Heart right ventricle (tissue), 16 donors: ENCODE data around the gene PAN3. TPM values are rescaled to one million over a fixed set of nuclear protein-coding genes. Genes with fewer than 3 reads are reported as not detected.

Experiments used
- ATAC-seq, 8 donors: fragments of 200-7000 bp; cut with Tn5 transposase; one replicate each; pipeline ENCODE4 v1.9.1; 2020; ENCODE audit warnings: mild to moderate bottlenecking in 8 of 8, moderate library complexity in 8 of 8, moderate number of reproducible peaks in 1 of 8
- DNase-seq, 2 donors: peaks; one replicate each; pipeline ENCODE4 v3.0.0-alpha.2; 2020
- H3K27ac ChIP-seq, 10 donors: fragments of 200-600 bp; sonication (generic) in 2 of 10; one replicate each; pipeline versions ENCODE4 v1.5.0 to v1.8.0; 2020 to 2022; ENCODE audit warnings: mild to moderate bottlenecking in 3 of 10
- H3K27me3 ChIP-seq, 7 donors: fragments of 200-600 bp; one replicate each; pipeline ENCODE4 v1.8.0; 2021 to 2022; ENCODE audit warnings: mild to moderate bottlenecking in 2 of 7
- H3K36me3 ChIP-seq, 9 donors: fragments of 200-600 bp; sonication (generic) in 1 of 9; one replicate each; pipeline versions ENCODE4 v1.5.0 to v1.8.0; 2020 to 2022; ENCODE audit warnings: mild to moderate bottlenecking in 2 of 9
- H3K4me1 ChIP-seq, 9 donors: fragments of 200-600 bp; sonication (generic) in 1 of 9; one replicate each; pipeline versions ENCODE4 v1.5.0 to v1.8.0; 2020 to 2022; ENCODE audit warnings: mild to moderate bottlenecking in 4 of 9
- H3K4me3 ChIP-seq, 10 donors: fragments of 200-600 bp; sonication (generic) in 2 of 10; one replicate each; pipeline versions ENCODE4 v1.5.0 to v1.8.0; 2020 to 2022; ENCODE audit warnings: mild to moderate bottlenecking in 7 of 10, moderate library complexity in 2 of 10
- H3K9me3 ChIP-seq, 11 donors: fragments of 200-600 bp in 10 of 11; sonication (generic) in 2 of 11; one replicate each; pipeline versions ENCODE4 v1.5.0 to v1.8.0; 2013 to 2022; ENCODE audit warnings: mild to moderate bottlenecking in 2 of 11, control low read depth in 1 of 11, moderate library complexity in 1 of 11
- WGBS, 2 donors: extraction: QIAGEN DNeasy Blood & Tissue Kit; methylation state at CpG; one replicate each; pipeline ENCODE4 v1.1.7; 2013; ENCODE audit warnings: inconsistent platforms in 1 of 2; 5-methylcytosine and 5-hydroxymethylcytosine counted together
- intact Hi-C, 10 donors: fragments of 100-400 bp; cut with DNase I; formaldehyde crosslinking; loops; one replicate each; pipeline versions ENCODE4 v1.11.1 to v1.14.2; 2022
- polyA plus RNA-seq, 2 donors: library from polyadenylated mRNA; stranded (reverse); fragments of 200-250 nt; gene quantifications; one replicate each; pipeline ENCODE4 v1.2.3, GENCODE V29; 2013
- total RNA-seq, 10 donors: library from RNA; stranded (reverse); fragmentation: NEBNext Ultra II Directional in 3 of 10; extraction: Animal tissue kit (Norgen Biotek cat#: 25700) in 3 of 10; gene quantifications; one replicate each; pipeline versions ENCODE4 v1.2.1 to v1.2.4, GENCODE V29; 2021 to 2023
- TF ChIP-seq, protein P1 (sequence below), 9 donors: fragments of 200-600 bp; sonication (generic) in 2 of 9; IDR thresholded peaks; one replicate each; pipeline versions ENCODE4 v1.5.0 to v1.8.0; 2021 to 2022; ENCODE audit warnings: antibody characterized with exemption in 9 of 9, mild to moderate bottlenecking in 5 of 9, moderate library complexity in 1 of 9
- donor health status: Arrhythmogenic right ventricular cardiomyopathy.
- donor health status: ischemic (EF 13 %, LVEDD 7.1; RV severe dilation, severe dysfunction).
- donor health status: healthy with polysubstance abuse.
- donor health status: DM: no; HTN: yes; CAD: no.
- donor health status: DM: no; HTN: no; CAD: no.
- donor health status: ischemic (EF 25% LVEDD 6.9; RV normal size, moderate dysfunction).
- donor health status: ischemic (EF 25% LVEDD 5.7; RV mildly dilated, moderate dysfunction).
- donor health status: healthy.
- donor health status: DM: yes; HTN: yes; CAD: no.
- donor health status: Ischemic cardiomyopathy.
- donor health status: ischemic (EF 35%, LVEDD 5.7; RV mildly dilated, moderate dysfunction).
- donor health status: nonischemic (EF 11% LVEDD 7.7; RV severe dilation, severe dysfunction).
- donor health status: DM: yes; HTN: yes; CAD: no.
- donor health status: PGD.
- donor health status: ischemic (EF 29% LVEDD 5.4; RV normal size, mild dysfunction).
- donor health status: nonischemic (EF 23%, LVEDD 6.1; RV moderate dilation, normal function).

The PAN3 gene
- total and polyA plus RNA-seq, 12 donors, result 2.8 to 16.2 (median 10.8) TPM

DNA sequence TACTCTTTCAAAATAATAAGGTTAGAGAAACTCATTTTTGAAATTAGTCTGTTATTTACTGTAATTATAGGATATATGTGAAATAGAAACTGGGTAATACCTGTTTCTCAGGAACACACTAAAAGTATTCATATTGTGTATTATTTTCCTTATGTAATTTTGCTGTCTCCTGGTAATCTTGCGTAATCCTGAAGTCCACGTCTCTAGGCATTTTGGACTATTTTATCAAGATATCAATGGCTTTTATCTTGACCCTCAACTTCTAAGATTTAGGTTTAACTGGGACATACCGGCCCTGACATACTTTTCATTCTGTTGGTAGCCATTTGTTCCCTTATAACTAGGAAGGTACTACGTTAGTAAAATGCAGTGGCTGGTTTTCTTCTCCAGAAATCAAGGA is 80.3 kb downstream of the PAN3 start:
- Histone ChIP-seq H3K9me3 (no peaks in the 10 kb centered on the region), H3K27me3 (no peaks in the 10 kb centered on the region), H3K27ac (no peak overlapping the region), H3K4me1 (no peaks in the 10 kb centered on the region), H3K36me3 (peaks cover 0 to 34% (median 5%) of the 10 kb centered on the region in 9 donors), H3K4me3 (no peak overlapping the region)
- 90 to 92% methylated on average over 4 of the region's 4 CpGs for WGBS, 2 donors
- TF ChIP-seq, protein P1, sequence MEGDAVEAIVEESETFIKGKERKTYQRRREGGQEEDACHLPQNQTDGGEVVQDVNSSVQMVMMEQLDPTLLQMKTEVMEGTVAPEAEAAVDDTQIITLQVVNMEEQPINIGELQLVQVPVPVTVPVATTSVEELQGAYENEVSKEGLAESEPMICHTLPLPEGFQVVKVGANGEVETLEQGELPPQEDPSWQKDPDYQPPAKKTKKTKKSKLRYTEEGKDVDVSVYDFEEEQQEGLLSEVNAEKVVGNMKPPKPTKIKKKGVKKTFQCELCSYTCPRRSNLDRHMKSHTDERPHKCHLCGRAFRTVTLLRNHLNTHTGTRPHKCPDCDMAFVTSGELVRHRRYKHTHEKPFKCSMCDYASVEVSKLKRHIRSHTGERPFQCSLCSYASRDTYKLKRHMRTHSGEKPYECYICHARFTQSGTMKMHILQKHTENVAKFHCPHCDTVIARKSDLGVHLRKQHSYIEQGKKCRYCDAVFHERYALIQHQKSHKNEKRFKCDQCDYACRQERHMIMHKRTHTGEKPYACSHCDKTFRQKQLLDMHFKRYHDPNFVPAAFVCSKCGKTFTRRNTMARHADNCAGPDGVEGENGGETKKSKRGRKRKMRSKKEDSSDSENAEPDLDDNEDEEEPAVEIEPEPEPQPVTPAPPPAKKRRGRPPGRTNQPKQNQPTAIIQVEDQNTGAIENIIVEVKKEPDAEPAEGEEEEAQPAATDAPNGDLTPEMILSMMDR (IDR thresholded peaks at IDR 0.05), result no peak
- DNase-seq (no peak), ATAC-seq (no peak)
- intact Hi-C loops, result no loop called here

DNA sequence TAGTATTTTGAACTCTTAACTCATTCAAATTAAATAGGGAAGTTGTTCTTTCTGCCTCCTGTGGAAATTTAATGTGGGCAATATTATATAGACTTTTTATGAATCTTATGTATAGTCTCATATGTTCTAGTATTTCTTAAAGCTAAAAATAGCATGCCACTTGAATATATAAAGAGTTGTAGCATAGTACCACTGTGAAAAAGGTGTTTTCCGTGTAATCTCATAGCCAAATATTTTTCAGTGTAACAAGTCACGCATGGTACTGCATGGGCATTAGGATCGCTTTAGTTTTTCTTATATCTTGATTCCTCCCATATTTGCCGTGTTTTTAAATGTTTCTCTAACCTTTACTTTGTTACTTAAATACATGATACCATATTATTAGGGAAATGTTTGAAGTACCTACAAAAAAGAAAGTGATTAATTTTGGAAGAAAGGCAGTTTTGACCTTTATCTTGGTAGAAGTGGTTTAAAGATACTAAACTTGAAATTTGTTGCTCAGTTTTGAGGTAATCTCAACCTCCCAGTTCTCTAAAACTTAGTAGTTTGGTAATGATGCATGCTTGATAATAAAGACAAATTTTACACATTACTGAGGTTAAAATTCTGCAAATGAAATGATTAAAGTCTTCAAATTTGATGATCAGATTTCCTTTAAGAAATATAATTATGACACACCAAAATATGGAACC is 81.2 kb downstream of the PAN3 start:
- intact Hi-C loops, result no loop called here
- 95 to 96% methylated on average over 4 of the region's 4 CpGs for WGBS, 2 donors
- Histone ChIP-seq H3K27me3 (no peaks in the 10 kb centered on the region), H3K4me3 (no peak overlapping the region), H3K4me1 (no peaks in the 10 kb centered on the region), H3K27ac (no peak overlapping the region), H3K9me3 (no peaks in the 10 kb centered on the region), H3K36me3 (peaks cover 0 to 34% (median 5%) of the 10 kb centered on the region in 9 donors)
- DNase-seq (no peak), ATAC-seq (no peak)
- TF ChIP-seq, protein P1 (IDR thresholded peaks at IDR 0.05), result no peak

DNA sequence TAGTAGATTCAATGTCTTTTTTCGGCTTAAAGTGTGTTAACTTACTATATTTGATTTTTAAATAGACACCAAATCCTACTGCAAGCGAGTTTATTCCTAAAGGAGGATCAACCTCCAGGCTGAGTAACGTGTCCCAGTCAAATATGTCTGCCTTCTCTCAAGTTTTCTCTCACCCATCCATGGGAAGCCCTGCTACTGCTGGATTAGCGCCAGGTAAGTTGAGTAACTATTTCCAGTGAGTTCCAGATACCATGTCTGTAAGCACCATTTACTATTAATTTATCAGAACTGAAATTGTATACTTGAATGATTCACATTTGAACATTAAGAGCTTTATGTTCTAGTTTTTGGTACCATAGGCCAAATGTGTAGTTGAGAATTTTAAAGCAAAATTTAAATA is 81.8 kb downstream of the PAN3 start:
- DNase-seq, result no peak

DNA sequence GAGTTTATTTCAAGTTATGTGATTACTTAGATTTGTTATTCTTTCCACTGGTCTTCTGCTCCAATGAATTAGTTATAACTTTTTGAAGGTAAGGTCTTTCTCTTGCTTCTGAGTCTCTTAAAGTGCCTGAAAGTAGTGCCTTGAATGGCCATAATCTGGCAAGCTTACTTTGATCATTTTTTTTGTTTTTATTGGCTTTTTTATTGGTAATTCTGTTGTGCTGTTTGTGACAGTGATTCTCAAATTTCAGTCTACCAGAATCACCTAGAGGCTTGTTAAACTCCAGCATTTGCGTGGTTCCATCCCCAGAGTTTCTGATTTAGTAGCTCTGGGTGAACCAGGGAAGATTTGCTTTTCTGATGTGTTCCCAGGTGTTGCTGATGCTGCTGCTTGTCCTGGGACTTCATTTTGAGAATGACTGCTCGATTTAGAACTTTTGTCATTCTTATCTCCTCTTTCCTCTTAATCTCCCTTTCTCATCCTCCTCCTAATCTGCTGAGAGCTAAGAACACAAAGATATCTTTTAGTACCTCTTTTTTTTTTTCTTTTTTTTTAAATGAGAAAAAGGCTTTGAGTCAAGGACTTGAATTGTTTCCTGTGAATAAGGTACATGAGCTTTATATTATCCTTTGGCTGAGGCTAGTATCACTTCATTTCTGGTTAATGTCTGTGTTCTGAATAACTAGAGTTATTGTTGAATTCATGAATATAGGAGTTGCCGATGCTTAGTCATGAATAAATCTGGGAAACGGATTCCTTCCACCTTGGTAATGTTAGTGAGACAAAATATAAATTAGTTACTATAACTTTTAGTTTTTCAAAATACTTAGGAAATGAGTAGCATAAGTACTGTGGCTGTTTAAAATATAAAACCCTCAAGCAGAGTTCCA is 91.4 kb downstream of the PAN3 start:
- H3K4me1 ChIP-seq, result no peaks in the 10 kb centered on the region
- 75 to 89% methylated on average over 4 of the region's 4 CpGs for WGBS, 2 donors
- H3K9me3 ChIP-seq, result no peaks in the 10 kb centered on the region
- intact Hi-C loops, result no loop called here
- TF ChIP-seq, protein P1 (IDR thresholded peaks at IDR 0.05), result no peak
- peaks cover 0 to 40% (median 0%) of the 10 kb centered on the region in 9 donors for H3K36me3 ChIP-seq
- no peak overlapping the region for H3K4me3 ChIP-seq
- no peaks in the 10 kb centered on the region for H3K27me3 ChIP-seq
- H3K27ac ChIP-seq, result no peak overlapping the region
- ATAC-seq, result no peak
- DNase-seq, result no peak

More for the DNA sequence above, 81.8 kb downstream of the PAN3 start:
- intact Hi-C loops, result no loop called here
- H3K27me3 ChIP-seq, result no peaks in the 10 kb centered on the region
- TF ChIP-seq, protein P1 (IDR thresholded peaks at IDR 0.05), result no peak
- H3K27ac ChIP-seq, result no peak overlapping the region
- H3K9me3 ChIP-seq, result no peaks in the 10 kb centered on the region
- no peak for ATAC-seq
- H3K36me3 ChIP-seq, result peaks cover 0 to 35% (median 5%) of the 10 kb centered on the region in 9 donors
- 95 to 97% methylated on average over 4 of the region's 4 CpGs for WGBS, 2 donors
- H3K4me1 ChIP-seq, result no peaks in the 10 kb centered on the region
- no peak overlapping the region for H3K4me3 ChIP-seq
